ENCODE results near the gene LOC101059915.
"Not testable (repeated sequence)": the region's sequence is repeated elsewhere in the genome, so short reads cannot be mapped to it uniquely, and the experiment has no call there.

Gene LOC101059915

DNA sequence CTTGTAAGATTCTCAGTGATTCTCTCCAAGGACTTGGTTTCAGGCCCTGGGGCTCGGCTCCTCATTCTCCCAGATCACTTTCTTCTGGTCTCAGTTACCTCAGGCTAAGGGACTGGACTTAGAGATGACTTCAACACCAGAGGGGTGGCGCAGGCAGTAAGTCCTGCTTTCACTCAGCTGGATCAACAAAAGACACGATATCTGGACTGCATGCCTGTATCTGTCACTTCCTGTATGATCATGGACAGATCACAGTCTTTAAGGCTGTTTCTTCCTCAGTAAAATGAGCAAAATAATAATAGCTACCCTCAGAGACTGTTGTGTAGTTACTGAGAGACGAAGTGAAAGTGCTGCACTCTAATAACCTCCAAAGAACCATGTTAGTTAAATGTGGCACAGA, 29.5 kb upstream of the LOC101059915 start:
- TF ChIP-seq, protein P1, sequence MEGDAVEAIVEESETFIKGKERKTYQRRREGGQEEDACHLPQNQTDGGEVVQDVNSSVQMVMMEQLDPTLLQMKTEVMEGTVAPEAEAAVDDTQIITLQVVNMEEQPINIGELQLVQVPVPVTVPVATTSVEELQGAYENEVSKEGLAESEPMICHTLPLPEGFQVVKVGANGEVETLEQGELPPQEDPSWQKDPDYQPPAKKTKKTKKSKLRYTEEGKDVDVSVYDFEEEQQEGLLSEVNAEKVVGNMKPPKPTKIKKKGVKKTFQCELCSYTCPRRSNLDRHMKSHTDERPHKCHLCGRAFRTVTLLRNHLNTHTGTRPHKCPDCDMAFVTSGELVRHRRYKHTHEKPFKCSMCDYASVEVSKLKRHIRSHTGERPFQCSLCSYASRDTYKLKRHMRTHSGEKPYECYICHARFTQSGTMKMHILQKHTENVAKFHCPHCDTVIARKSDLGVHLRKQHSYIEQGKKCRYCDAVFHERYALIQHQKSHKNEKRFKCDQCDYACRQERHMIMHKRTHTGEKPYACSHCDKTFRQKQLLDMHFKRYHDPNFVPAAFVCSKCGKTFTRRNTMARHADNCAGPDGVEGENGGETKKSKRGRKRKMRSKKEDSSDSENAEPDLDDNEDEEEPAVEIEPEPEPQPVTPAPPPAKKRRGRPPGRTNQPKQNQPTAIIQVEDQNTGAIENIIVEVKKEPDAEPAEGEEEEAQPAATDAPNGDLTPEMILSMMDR (IDR thresholded peaks at IDR 0.05; ENCODE audit: insufficient read depth, low read depth, low read length, missing control alignments) = no peak
- peak; percentile 58 for DNase-seq (ENCODE audit: low read depth)
- H3K4me3 ChIP-seq (ENCODE audit: low read depth, low read length) = peak overlapping the region; percentile 39

DNA sequence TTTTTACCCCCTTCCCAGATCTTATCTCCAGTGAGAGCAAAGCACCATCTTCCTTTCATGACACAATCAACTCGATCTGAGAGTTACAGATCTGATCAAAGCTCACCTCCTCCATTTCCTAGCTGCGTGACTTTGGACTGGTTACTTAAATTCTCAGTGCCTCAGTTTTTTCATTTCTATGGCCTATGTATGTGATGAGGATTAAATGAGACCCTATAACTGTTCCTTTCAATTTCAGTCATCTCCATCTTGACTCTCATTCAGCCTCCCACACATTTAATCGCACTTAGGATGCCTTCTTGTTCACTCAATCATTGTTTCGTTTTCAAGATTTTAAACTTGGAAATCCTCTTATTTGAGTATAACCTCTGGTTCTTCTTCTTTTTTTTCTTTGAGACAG, 28.9 kb upstream of the LOC101059915 start:
- peak overlapping the region; percentile 39; the same call in 1 of the 2 replicates for H3K4me3 ChIP-seq (ENCODE audit: low read depth, low read length)

GRCh38 chrX:71640002-71640401, 27.3 kb upstream of the LOC101059915 start:
- no peak overlapping the region for H3K4me3 ChIP-seq (ENCODE audit: low read depth, low read length)
- no peak for DNase-seq (ENCODE audit: low read depth)
- TF ChIP-seq, protein P1 (IDR thresholded peaks at IDR 0.05; ENCODE audit: insufficient read depth, low read depth, low read length, missing control alignments) = no peak

More for the DNA sequence above, 28.9 kb upstream of the LOC101059915 start:
- TF ChIP-seq, protein P1 (IDR thresholded peaks at IDR 0.05; ENCODE audit: insufficient read depth, low read depth, low read length, missing control alignments) = no peak
- no peak for DNase-seq (ENCODE audit: low read depth)

DNA sequence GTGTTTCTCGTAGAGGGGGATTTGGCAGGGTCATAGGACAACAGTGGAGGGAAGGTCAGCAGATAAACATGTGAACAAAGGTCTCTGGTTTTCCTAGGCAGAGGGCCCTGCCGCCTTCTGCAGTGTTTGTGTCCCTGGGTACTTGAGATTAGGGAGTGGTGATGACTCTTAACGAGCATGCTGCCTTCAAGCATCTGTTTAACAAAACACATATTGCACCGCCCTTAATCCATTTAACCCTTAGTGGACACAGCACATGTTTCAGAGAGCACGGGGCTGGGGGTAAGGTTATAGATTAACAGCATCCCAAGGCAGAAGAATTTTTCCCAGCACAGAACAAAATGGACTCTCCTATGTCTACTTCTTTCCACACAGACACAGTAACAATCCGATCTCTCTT, 22.9 kb upstream of the LOC101059915 start:
- DNase-seq (ENCODE audit: low read depth); H3K4me3 ChIP-seq (ENCODE audit: low read depth, low read length): not testable (repeated sequence)

DNA sequence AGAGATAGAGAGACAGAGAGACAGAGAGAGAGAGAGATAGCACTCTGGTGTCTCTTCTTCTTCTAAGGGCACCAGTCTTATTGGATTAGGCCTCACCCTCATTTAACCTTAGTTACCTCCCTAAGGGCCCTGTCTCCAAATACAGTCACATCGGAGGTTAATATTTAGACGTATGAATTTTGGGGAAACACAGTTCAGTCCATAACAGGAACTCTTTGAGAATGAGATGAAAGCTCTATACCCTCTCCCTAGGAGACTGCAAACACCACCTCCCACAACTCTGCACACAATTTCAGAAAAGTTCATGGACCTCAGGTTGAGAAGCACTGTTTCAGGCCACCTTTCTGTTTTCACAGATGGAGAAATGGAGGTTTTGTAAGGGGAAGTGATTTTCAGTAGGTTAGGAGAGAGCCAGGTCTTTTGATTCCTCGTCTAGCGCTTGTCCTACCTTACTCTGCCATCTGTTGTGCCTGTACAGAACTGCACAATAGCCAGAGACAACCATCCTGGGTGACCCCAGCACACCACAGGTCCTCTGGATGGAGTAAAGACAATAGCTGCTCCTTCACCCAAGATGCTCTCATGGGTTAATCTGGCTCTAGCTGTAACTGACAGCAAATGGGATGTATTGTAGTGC, 16.9 kb upstream of the LOC101059915 start:
- no peak overlapping the region for H3K4me3 ChIP-seq (ENCODE audit: low read depth, low read length)
- TF ChIP-seq, protein P1 (IDR thresholded peaks at IDR 0.05; ENCODE audit: insufficient read depth, low read depth, low read length, missing control alignments) = peak; percentile 51
- peak; percentile 71 for DNase-seq (ENCODE audit: low read depth)

DNA sequence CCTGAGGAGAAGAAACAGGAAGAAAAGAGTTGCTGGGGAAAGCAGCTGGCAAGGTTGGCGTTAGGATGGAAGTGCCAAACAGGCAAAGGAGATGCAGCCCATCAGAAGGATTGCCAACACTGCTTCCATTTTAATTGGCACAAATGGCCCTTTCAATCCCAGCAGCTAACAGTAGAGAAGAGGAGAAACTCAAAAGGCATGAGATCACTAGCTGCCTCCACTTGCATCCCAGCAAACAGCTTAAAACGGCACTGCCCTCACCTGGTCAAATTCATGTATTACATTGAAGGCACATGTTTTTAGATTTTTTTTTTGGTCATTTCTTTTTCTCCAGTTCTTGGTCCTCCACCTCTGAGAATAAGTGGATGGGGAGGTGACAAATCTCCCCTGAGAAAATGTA, 14.9 kb upstream of the LOC101059915 start:
- TF ChIP-seq, protein P1 (IDR thresholded peaks at IDR 0.05; ENCODE audit: insufficient read depth, low read depth, low read length, missing control alignments) = peak; percentile 52
- no peak overlapping the region for H3K4me3 ChIP-seq (ENCODE audit: low read depth, low read length)
- DNase-seq (ENCODE audit: low read depth) = peak; percentile 71

DNA sequence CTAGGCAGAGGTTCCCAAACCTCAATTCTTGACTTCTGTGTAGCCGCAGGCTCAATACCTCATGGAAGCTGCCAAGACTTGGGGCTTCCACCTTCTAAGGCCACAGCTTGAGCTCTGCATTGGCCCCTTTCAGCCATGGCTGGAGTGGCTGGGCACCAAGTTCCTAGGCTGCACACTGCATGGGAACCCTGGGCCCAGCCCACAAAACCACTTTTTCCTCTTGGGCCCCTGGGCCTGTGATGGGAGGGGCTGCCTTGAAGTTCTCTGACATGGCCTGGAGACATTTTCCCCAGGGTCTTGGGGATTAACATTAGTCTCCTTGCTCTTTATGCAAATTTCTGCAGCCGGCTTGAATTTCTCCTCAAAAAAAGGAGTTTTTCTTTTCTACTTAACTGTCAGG, 14.0 kb upstream of the LOC101059915 start:
- H3K4me3 ChIP-seq (ENCODE audit: low read depth, low read length) = no peak overlapping the region
- DNase-seq (ENCODE audit: low read depth) = no peak
- TF ChIP-seq, protein P1 (IDR thresholded peaks at IDR 0.05; ENCODE audit: insufficient read depth, low read depth, low read length, missing control alignments) = no peak
